Activated T-cell treated with anti-CD3 and anti-CD28 coated beads for 24 hours (primary cell): ENCODE measurements around the gene FAXDC2.
"Not testable (repeated sequence)": the region's sequence is repeated elsewhere in the genome, so short reads cannot be mapped to it uniquely, and the experiment has no call there.

Source experiments
- DNase-seq: peaks from one replicate; pipeline ENCODE4 v3.0.0-alpha.2; 2020; ENCODE audit warnings: low read depth

Gene FAXDC2

GRCh38 chr5:154829589-154830218, 20.7 kb downstream of the FAXDC2 start:
- DNase-seq, result no peak

- no peak for DNase-seq
These were observed 21.2 kb downstream of the FAXDC2 start for GRCh38 chr5:154829181-154829588.

DNA sequence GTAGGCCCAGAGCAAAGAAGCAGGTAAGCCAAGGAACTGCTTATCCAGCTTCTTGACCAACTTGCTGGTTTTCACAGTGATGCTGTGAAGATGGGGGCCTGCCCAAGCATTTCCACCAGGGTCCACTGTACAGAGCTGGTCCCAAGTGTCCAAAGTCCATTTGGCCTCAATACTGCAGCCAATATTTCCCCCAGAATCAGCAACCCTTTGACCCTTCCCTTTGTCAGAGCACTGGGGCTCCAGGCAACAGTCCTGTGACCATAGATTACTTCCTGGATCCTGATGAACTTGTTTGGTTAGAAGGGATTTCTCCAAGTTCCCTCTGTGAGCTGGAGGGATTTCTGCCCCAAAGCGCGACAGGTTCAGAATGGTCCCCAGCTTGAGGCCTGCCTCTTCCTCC, 26.3 kb downstream of the FAXDC2 start:
- DNase-seq, result no peak

- no peak for DNase-seq
These were observed 26.8 kb downstream of the FAXDC2 start for GRCh38 chr5:154823605-154824004.

- not testable (repeated sequence) for DNase-seq
These were observed 27.5 kb downstream of the FAXDC2 start for GRCh38 chr5:154822896-154823295.

- no peak for DNase-seq
These were observed 30.0 kb downstream of the FAXDC2 start for GRCh38 chr5:154820383-154820782.

DNA sequence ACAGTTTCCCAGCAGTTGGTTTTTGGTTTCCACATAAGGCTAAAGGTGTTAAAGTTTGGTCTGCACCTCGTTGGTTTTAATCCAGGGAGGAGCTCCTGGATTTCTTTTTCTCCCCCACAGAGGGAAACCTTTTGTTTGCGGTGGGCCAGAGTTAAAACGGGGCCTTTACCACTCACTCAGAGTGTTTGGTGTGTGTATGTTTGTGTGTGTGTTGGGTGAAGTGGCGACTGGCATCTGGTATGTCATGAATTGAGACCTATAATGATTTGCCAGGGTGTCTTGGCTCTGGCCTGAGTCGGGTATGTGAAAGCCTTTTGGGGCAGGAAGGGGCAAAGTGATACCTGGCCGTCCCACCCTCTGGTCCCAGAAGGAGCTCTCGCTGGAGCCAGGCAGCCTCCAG, 30.9 kb downstream of the FAXDC2 start:
- no peak for DNase-seq

GRCh38 chr5:154818471-154819116, 31.8 kb downstream of the FAXDC2 start:
- no peak for DNase-seq

GRCh38 chr5:154817815-154818214, 32.6 kb downstream of the FAXDC2 start:
- no peak for DNase-seq

DNA sequence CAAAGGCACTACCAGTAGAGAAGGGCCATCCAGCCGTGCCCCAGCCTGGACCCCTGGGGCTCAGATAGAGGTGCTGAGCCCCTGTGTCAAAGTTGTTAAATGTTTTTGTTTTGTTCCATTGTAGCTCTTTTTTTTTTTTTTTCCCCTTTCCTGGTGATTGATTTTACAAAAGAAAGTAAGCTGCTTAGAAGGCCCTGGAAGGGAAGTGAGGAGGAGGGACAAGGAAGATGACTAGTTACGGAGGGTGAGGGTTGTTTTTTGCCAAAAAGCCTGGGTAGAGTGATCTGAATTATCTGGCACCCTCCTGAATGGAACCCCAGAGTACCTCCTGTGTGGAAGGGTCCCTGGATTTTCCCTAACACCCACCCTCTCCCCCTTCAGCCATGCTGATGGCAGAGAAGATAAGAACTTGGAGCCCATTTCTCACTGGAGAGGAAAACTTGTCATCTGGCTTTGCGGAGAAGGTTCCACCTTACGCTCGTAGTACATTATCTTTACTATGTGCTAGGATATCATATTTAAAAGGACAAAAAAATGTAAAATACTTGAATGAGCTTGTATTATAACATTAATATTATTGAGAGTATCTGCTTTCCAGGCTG, 33.4 kb downstream of the FAXDC2 start:
- no peak for DNase-seq

GRCh38 chr5:154815684-154816247, 34.6 kb downstream of the FAXDC2 start:
- DNase-seq, result no peak

DNA sequence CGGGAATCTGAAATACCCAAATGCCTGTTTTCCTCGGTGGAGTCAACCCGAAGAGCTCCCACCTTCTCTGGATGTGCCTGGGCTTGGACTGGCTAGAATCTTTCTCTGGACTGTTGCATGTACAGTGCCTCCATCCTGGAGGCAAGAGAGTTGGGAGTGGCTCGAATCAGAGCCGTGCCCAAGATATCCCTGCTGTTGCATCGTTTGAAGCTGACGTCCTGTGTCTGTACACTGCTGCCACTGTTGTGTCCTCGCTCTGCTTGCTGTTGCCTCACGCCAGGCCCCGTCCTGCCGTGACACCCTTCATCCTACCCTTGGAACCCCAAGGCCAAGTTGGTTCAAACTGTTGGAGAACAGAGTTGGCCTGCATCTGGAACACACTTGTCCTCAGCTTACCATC, 35.4 kb downstream of the FAXDC2 start:
- DNase-seq, result no peak

DNA sequence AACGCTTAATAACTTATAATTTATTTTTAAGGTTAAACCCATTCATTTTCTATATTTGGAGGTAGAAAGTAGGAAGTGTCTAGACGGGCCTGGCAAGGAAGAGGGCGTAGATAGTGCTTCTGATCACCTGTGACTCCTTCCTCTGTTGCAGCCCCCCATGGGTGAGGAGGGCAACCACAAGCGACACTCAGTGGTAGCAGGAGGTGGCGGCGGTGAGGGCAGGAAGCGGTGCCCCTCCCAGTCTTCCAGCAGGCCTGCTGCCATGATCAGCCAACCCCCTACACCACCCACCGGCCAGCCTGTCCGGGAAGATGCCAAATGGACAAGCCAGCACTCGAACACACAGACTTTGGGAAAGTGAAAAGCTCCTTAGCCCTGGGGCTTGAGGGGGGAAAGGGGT, 36.7 kb downstream of the FAXDC2 start:
- no peak for DNase-seq

DNA sequence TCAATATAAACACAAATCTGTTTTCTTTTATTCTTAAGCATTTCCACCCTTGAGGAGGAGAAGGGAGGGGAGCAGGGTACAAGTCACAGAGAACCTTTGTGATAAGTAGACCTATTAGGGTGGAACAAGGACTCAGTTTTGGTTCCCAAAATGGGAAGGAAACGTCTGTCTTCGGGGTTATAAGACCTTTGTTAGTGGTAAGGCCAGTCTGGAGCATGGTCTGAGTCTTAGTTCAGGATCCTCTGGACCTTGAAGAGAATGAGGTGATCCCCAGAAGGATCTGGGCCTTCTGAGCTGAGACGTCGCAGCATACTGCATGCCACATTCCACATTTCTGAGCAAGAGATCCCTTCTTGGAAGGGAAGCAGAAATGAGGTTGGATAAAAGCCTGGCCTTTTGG, 37.2 kb downstream of the FAXDC2 start:
- no peak for DNase-seq

GRCh38 chr5:154811653-154812465, 38.5 kb downstream of the FAXDC2 start:
- peak; percentile 42 for DNase-seq

DNA sequence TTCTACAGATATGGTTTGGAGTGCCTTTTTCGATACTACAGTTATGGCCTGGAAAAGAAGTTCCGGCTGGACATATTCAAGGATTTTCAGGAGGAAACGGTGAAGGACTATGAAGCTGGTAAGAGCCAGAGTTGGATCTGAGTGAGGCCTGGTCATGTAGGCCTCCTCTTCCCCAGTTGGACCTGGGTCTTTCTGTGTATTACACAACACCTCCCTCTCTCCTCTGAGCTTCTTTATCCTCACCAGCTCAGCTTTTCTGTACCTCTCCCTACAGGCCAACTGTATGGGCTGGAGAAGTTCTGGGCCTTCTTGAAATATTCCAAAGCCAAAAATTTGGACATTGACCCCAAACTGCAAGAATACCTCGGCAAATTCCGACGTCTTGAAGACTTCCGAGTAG, 39.2 kb downstream of the FAXDC2 start:
- no peak for DNase-seq

- DNase-seq, result no peak
These were observed 44.2 kb downstream of the FAXDC2 start for GRCh38 chr5:154806176-154806575.

- DNase-seq, result no peak
These were observed 48.4 kb downstream of the FAXDC2 start for GRCh38 chr5:154802050-154802449.

GRCh38 chr5:154801083-154801482, 49.3 kb downstream of the FAXDC2 start:
- no peak for DNase-seq

GRCh38 chr5:154800582-154800981, 49.8 kb downstream of the FAXDC2 start:
- no peak for DNase-seq

GRCh38 chr5:154797762-154798161, 52.6 kb downstream of the FAXDC2 start:
- DNase-seq, result no peak

GRCh38 chr5:154795235-154795596, 55.2 kb downstream of the FAXDC2 start:
- no peak for DNase-seq
